ENCODE data around the gene ADCY2. TPM values are rescaled to one million over a fixed set of nuclear protein-coding genes. Genes with fewer than 3 reads are reported as not detected.

The ADCY2 gene
- total and polyA plus RNA-seq, 9 donors, result 4.0 to 22.8 (median 8.3) TPM

DNA sequence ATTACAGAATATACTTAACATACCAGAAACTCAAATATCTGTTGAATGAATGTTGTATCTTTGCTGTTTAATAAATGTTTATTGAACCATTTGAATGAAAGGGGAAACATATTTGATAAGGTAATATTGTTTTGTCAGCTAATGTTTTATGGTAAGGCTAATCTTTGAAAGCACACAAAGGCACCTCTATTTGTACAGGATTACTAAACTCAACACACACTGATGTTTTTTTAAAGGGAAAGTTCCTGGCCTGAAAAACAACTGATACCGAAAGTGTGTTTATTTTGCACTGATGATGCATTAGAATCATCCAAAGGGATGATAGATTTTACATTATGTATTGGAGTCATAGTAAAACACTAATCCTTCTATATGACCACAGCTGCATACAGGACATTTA is 82.5 kb downstream of the ADCY2 start:
- H3K27ac ChIP-seq, result no peak overlapping the region
- intact Hi-C loops (cut with DNase I), result no loop called here
- no peaks in the 10 kb centered on the region for H3K9me3 ChIP-seq
- H3K27me3 ChIP-seq, result no peaks in the 10 kb centered on the region
- DNase-seq, result no peak
- no peaks in the 10 kb centered on the region for H3K36me3 ChIP-seq
- WGBS, 3 donors, result 25 to 54% (median 33%) methylated on average over 1 of the region's 1 CpG
- no peaks in the 10 kb centered on the region for H3K4me1 ChIP-seq (ENCODE audit: insufficient read depth)
- TF ChIP-seq POLR2A (IDR thresholded peaks at IDR 0.05) (no peak), EP300 (IDR thresholded peaks at IDR 0.05) (no peak)
- TF ChIP-seq, protein P1, sequence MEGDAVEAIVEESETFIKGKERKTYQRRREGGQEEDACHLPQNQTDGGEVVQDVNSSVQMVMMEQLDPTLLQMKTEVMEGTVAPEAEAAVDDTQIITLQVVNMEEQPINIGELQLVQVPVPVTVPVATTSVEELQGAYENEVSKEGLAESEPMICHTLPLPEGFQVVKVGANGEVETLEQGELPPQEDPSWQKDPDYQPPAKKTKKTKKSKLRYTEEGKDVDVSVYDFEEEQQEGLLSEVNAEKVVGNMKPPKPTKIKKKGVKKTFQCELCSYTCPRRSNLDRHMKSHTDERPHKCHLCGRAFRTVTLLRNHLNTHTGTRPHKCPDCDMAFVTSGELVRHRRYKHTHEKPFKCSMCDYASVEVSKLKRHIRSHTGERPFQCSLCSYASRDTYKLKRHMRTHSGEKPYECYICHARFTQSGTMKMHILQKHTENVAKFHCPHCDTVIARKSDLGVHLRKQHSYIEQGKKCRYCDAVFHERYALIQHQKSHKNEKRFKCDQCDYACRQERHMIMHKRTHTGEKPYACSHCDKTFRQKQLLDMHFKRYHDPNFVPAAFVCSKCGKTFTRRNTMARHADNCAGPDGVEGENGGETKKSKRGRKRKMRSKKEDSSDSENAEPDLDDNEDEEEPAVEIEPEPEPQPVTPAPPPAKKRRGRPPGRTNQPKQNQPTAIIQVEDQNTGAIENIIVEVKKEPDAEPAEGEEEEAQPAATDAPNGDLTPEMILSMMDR (IDR thresholded peaks at IDR 0.05), result no peak
- no peak overlapping the region for H3K4me3 ChIP-seq

DNA sequence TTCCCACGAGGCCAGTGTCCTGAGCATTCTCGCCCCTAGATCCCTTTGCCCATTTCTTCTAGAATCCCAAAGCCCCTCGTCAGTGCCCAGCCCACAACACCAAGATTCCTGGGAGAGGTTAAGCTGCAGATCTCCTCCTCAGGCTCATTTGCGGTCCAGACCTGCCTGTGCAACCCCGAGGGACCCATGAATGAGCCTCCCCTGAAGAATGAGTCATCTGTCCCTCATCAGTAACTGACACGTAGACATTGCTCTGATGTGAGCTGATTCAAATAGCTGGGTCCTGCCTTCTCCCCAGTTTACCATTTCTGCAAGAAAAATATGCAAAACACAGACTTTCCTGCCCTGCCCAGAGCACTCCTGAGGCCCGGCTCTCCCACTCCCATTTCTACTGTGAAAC is 92.8 kb downstream of the ADCY2 start:
- intact Hi-C loops (cut with DNase I), result no loop called here
- Histone ChIP-seq H3K36me3 (no peaks in the 10 kb centered on the region), H3K4me1 (ENCODE audit: insufficient read depth) (no peaks in the 10 kb centered on the region), H3K4me3 (no peak overlapping the region), H3K27ac (no peak overlapping the region), H3K27me3 (no peaks in the 10 kb centered on the region), H3K9me3 (no peaks in the 10 kb centered on the region)
- DNase-seq, result no peak
- WGBS, 3 donors, result 82 to 90% (median 84%) methylated on average over 7 of the region's 7 CpGs
- TF ChIP-seq POLR2A (IDR thresholded peaks at IDR 0.05) (no peak), EP300 (IDR thresholded peaks at IDR 0.05) (no peak)
- TF ChIP-seq, protein P1 (IDR thresholded peaks at IDR 0.05), result no peak

DNA sequence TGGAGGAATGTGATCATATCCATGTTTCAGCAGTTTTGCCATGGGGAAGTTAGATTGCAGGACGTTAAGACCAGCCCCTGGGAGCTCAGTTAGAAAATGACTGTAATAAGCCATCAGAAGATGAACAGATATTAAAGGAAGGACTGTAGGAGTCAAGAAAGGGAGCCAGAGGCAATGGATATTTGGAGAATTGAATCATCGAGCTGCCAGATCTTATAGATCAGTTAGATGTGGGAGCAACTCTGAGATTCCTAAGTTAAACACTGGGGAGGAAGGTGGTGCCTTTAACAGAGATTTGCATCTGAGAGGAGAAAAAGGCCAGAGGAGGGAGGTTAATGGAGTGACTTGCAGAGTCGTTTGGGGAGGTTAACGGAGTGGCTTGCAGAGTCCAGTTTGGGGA is 96.4 kb downstream of the ADCY2 start:
- intact Hi-C loops (cut with DNase I), result no loop called here
- Histone ChIP-seq H3K4me1 (ENCODE audit: insufficient read depth) (peaks cover 2% of the 10 kb centered on the region), H3K4me3 (no peak overlapping the region), H3K27ac (no peak overlapping the region), H3K36me3 (no peaks in the 10 kb centered on the region), H3K27me3 (no peaks in the 10 kb centered on the region), H3K9me3 (no peaks in the 10 kb centered on the region)
- DNase-seq, result no peak
- TF ChIP-seq, protein P1 (IDR thresholded peaks at IDR 0.05), result no peak
- TF ChIP-seq POLR2A (IDR thresholded peaks at IDR 0.05), result no peak
- WGBS, 3 donors, result 75 to 77% (median 76%) methylated on average over 4 of the region's 4 CpGs

DNA sequence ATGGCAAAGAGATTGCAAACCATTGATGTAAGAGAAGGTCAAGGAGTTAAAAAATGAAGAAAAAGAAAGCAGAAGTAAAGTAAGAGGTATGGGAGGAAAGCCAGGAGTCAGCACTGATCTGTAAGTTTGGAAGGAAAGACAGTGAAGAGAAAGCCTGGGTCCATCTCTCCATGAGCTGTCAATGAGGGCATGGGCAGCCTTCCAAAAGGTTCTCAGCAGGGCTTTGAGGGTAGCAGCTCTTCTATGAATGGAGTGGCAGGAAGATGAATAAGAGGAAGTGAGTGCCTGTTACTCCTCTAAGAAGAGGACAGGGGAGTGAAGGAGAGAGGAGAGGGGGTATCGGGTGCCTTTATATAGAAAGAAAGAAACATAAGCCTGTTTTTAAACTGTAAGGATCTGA is 97.1 kb downstream of the ADCY2 start:
- no peak for DNase-seq
- peaks cover 2% of the 10 kb centered on the region for H3K4me1 ChIP-seq (ENCODE audit: insufficient read depth)
- no peak overlapping the region for H3K27ac ChIP-seq
- no peak overlapping the region for H3K4me3 ChIP-seq
- no peaks in the 10 kb centered on the region for H3K9me3 ChIP-seq
- intact Hi-C loops (cut with DNase I), result no loop called here
- WGBS, 3 donors, result 86 to 97% (median 95%) methylated on average over 1 of the region's 1 CpG
- H3K36me3 ChIP-seq, result no peaks in the 10 kb centered on the region
- TF ChIP-seq EP300 (IDR thresholded peaks at IDR 0.05) (no peak), POLR2A (IDR thresholded peaks at IDR 0.05) (no peak)
- TF ChIP-seq, protein P1 (IDR thresholded peaks at IDR 0.05), result no peak
- no peaks in the 10 kb centered on the region for H3K27me3 ChIP-seq

DNA sequence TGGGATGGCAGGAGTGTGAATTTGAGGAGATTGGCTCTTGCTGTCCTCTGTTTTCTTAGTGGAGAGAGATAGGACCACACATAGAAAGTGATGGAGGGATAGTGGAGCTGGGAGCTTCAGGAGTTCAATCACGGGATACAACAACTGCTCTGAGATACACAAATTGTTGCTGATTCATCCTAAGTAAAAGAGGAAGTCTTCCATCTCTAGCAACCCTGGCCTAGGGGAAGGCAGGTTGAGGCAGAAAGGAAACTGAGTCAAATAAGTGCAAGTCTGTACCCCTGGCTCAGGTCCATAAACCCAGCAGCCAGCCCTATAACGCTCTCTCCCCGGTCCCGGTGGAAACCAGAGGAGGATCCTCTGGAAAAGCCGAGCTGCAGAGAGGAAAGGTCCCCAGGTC is 97.7 kb downstream of the ADCY2 start:
- TF ChIP-seq, protein P1 (IDR thresholded peaks at IDR 0.05), result no peak
- TF ChIP-seq EP300 (IDR thresholded peaks at IDR 0.05) (no peak), POLR2A (IDR thresholded peaks at IDR 0.05) (no peak)
- Histone ChIP-seq H3K27me3 (no peaks in the 10 kb centered on the region), H3K36me3 (no peaks in the 10 kb centered on the region), H3K9me3 (no peaks in the 10 kb centered on the region), H3K4me3 (no peak overlapping the region), H3K4me1 (ENCODE audit: insufficient read depth) (peaks cover 2% of the 10 kb centered on the region), H3K27ac (no peak overlapping the region)
- intact Hi-C loops (cut with DNase I), result no loop called here
- 85 to 93% (median 90%) methylated on average over 5 of the region's 5 CpGs for WGBS, 3 donors
- no peak for DNase-seq
